Hepatocyte (in vitro differentiated cells): ENCODE results near the gene DDN. TPM values are rescaled to one million over a fixed set of nuclear protein-coding genes. Genes with fewer than 3 reads are reported as not detected.

ENCODE experiments used
- DNase-seq: peaks from one replicate; pipeline ENCODE4 v3.0.0-alpha.2; 2016; ENCODE audit warnings: low spot score
- H2AFZ ChIP-seq: fragments of 200-600 bp; sonication (generic); 2 replicates; pipeline ENCODE4 v1.6.0; 2016; ENCODE audit warnings: antibody characterized with exemption, mild to moderate bottlenecking
- H3K27ac ChIP-seq: fragments of 200-600 bp; sonication (generic); 2 replicates; pipeline ENCODE4 v1.5.1; 2016; ENCODE audit warnings: mild to moderate bottlenecking
- H3K27me3 ChIP-seq: fragments of 200-600 bp; sonication (generic); 2 replicates; pipeline ENCODE4 v1.6.1; 2016
- H3K36me3 ChIP-seq: fragments of 200-600 bp; sonication (generic); replicated peaks from 2 replicates; pipeline ENCODE4 v1.5.1; 2016; ENCODE audit warnings: low read depth; ENCODE audit not compliant: insufficient read depth
- H3K4me1 ChIP-seq: fragments of 200-600 bp; sonication (generic); 2 replicates; pipeline ENCODE4 v1.5.1; 2016; ENCODE audit warnings: mild to moderate bottlenecking, moderate library complexity; ENCODE audit not compliant: insufficient read depth
- H3K4me2 ChIP-seq: fragments of 200-600 bp; sonication (generic); 2 replicates; pipeline ENCODE4 v1.6.0; 2016
- H3K4me3 ChIP-seq: fragments of 200-600 bp; sonication (generic); 2 replicates; pipeline ENCODE4 v1.5.1; 2016; ENCODE audit warnings: mild to moderate bottlenecking
- H3K79me2 ChIP-seq: fragments of 200-600 bp; sonication (generic); 2 replicates; pipeline ENCODE4 v1.6.0; 2017; ENCODE audit warnings: mild to moderate bottlenecking
- H3K9me2 ChIP-seq: fragments of 200-600 bp; sonication (generic); replicated peaks from 2 replicates; pipeline ENCODE4 v1.6.0; 2017; ENCODE audit warnings: mild to moderate bottlenecking; ENCODE audit not compliant: insufficient read depth
- H3K9me3 ChIP-seq: fragments of 200-600 bp; sonication (generic); 2 replicates; pipeline ENCODE4 v1.5.1; 2016; ENCODE audit warnings: low read depth, mild to moderate bottlenecking
- H4K20me1 ChIP-seq: fragments of 200-600 bp; sonication (generic); 2 replicates; pipeline ENCODE4 v1.6.0; 2016; ENCODE audit warnings: mild to moderate bottlenecking; ENCODE audit not compliant: insufficient read depth, poor library complexity, severe bottlenecking
- CTCF ChIP-seq: fragments of 200-600 bp; sonication (generic); IDR thresholded peaks from 2 replicates; pipeline ENCODE4 v1.5.1; 2016; ENCODE audit warnings: antibody characterized with exemption, mild to moderate bottlenecking; ENCODE audit not compliant: poor library complexity
- EZH2 ChIP-seq: fragments of 200-600 bp; sonication (generic); IDR thresholded peaks from 2 replicates; pipeline ENCODE4 v1.6.1; 2016; ENCODE audit warnings: antibody characterized with exemption, mild to moderate bottlenecking, borderline replicate concordance
- EZH2phosphoT487 ChIP-seq: fragments of 200-600 bp; sonication (generic); IDR thresholded peaks from one replicate; pipeline ENCODE4 v1.6.1; 2018; ENCODE audit warnings: antibody characterized with exemption, mild to moderate bottlenecking, low read depth, moderate library complexity; ENCODE audit not compliant: unreplicated experiment, severe bottlenecking
- WGBS: methylation state at CpG from one replicate; pipeline ENCODE4 v1.1.6; 2016; ENCODE audit warnings: low lambda C conversion rate; ENCODE audit errors: missing lambda C conversion rate; 5-methylcytosine and 5-hydroxymethylcytosine counted together
- polyA plus RNA-seq: library from polyadenylated mRNA; unstranded; fragments of >200 nt; fragmentation: Nextera tagmentation; extraction: Ambion mirVana; gene quantifications from 2 replicates; pipeline ENCODE4 v1.2.1, GENCODE V29; 2016
- total RNA-seq: library from RNA; depleted of rRNA; stranded (reverse); fragments of >200 nt; gene quantifications from 2 replicates; pipeline ENCODE4 v1.2.3, GENCODE V29; 2014

Gene DDN
- total and polyA plus RNA-seq, 2 experiments from 2014 or later: 0.10 TPM; not detected in 1

GRCh38 chr12:48965298-48965838 is 33.8 kb downstream of the DDN start:
- no peaks in the 10 kb centered on the region for H3K9me3 ChIP-seq
- peaks cover 12% of the 10 kb centered on the region for H3K27me3 ChIP-seq
- no peaks in the 10 kb centered on the region for H3K9me2 ChIP-seq
- no peak for DNase-seq
- H3K27ac ChIP-seq: no peak overlapping the region
- no peaks in the 10 kb centered on the region for H3K79me2 ChIP-seq
- no peaks in the 10 kb centered on the region for H4K20me1 ChIP-seq
- no peak overlapping the region for H3K4me2 ChIP-seq
- no peaks in the 10 kb centered on the region for H3K36me3 ChIP-seq
- H3K4me3 ChIP-seq: no peak overlapping the region
- no peak overlapping the region for H2AFZ ChIP-seq
- TF ChIP-seq CTCF (peak; percentile 24), EZH2phosphoT487 (no peak)
- peaks cover 13% of the 10 kb centered on the region for H3K4me1 ChIP-seq

- Histone ChIP-seq H3K36me3 (no peaks in the 10 kb centered on the region), H3K4me3 (no peak overlapping the region), H3K27me3 (no peaks in the 10 kb centered on the region), H3K27ac (no peak overlapping the region), H2AFZ (no peak overlapping the region), H3K9me3 (no peaks in the 10 kb centered on the region), H3K9me2 (no peaks in the 10 kb centered on the region), H3K4me1 (peaks cover 7% of the 10 kb centered on the region), H4K20me1 (no peaks in the 10 kb centered on the region), H3K4me2 (no peak overlapping the region), H3K79me2 (no peaks in the 10 kb centered on the region)
- TF ChIP-seq EZH2: no peak
- TF ChIP-seq EZH2phosphoT487: no peak
- no peak for TF ChIP-seq CTCF
- DNase-seq: no peak
Measured at GRCh38 chr12:48961801-48962200, 37.4 kb downstream of the DDN start.

GRCh38 chr12:48961331-48961730 is 37.8 kb downstream of the DDN start:
- Histone ChIP-seq H3K36me3 (no peaks in the 10 kb centered on the region), H3K4me2 (no peak overlapping the region), H3K9me3 (no peaks in the 10 kb centered on the region), H3K4me3 (no peak overlapping the region), H3K27ac (no peak overlapping the region), H3K9me2 (no peaks in the 10 kb centered on the region), H3K27me3 (no peaks in the 10 kb centered on the region), H3K79me2 (no peaks in the 10 kb centered on the region), H4K20me1 (no peaks in the 10 kb centered on the region), H3K4me1 (peaks cover 7% of the 10 kb centered on the region), H2AFZ (no peak overlapping the region)
- 56% methylated on average over 4 of the region's 4 CpGs for WGBS
- no peak for DNase-seq
- TF ChIP-seq EZH2phosphoT487 (no peak), CTCF (no peak), EZH2 (no peak)

- no peaks in the 10 kb centered on the region for H3K9me3 ChIP-seq
- no peak overlapping the region for H3K27ac ChIP-seq
- peaks cover 8% of the 10 kb centered on the region for H3K4me1 ChIP-seq
- WGBS: 82% methylated on average over 3 of the region's 3 CpGs
- H3K79me2 ChIP-seq: peaks cover 3% of the 10 kb centered on the region
- peaks cover 3% of the 10 kb centered on the region for H4K20me1 ChIP-seq
- H2AFZ ChIP-seq: no peak overlapping the region
- no peaks in the 10 kb centered on the region for H3K36me3 ChIP-seq
- TF ChIP-seq EZH2phosphoT487 (no peak), CTCF (no peak), EZH2 (no peak)
- H3K9me2 ChIP-seq: no peaks in the 10 kb centered on the region
- DNase-seq: no peak
- no peaks in the 10 kb centered on the region for H3K27me3 ChIP-seq
- H3K4me3 ChIP-seq: no peak overlapping the region
- no peak overlapping the region for H3K4me2 ChIP-seq
Measured at GRCh38 chr12:48960834-48961233, 38.3 kb downstream of the DDN start.
